ENCODE measurements around the gene PIK3CB.

Gene PIK3CB

GRCh38 chr3:138829886-138830510, 4.7 kb downstream of the PIK3CB start:
- peaks cover 8% of the 10 kb centered on the region; the same call in 1 of the 2 replicates for H3F3A ChIP-seq (ENCODE audit: insufficient read depth, low read length)
- H3K27me3 ChIP-seq (replicated peaks; ENCODE audit: insufficient read depth, low read length): no peaks in the 10 kb centered on the region
- no peak for DNase-seq
- H3K4me1 ChIP-seq (ENCODE audit: low read length): peaks cover 9% of the 10 kb centered on the region; the same call in 1 of the 2 replicates
- H3K27ac ChIP-seq (ENCODE audit: low read length): no peak overlapping the region
- no peak overlapping the region for H2AFZ ChIP-seq (ENCODE audit: low read length)
- no peaks in the 10 kb centered on the region for H3K9me2 ChIP-seq (replicated peaks; ENCODE audit: insufficient read depth, low read length)
- H3K4me2 ChIP-seq (ENCODE audit: low read depth, low read length): no peak overlapping the region
- TF ChIP-seq EZH2phosphoT487 (IDR thresholded peaks at IDR 0.05; ENCODE audit: low read length): no peak
- TF ChIP-seq EZH2 (optimal IDR thresholded peaks at IDR 0.05; ENCODE audit: low read depth, low read length): no peak
- no peak for TF ChIP-seq CTCF (IDR thresholded peaks at IDR 0.05; ENCODE audit: low read length)
- no peaks in the 10 kb centered on the region for H3K9me3 ChIP-seq (replicated peaks; ENCODE audit: insufficient read depth, low read length)
- H4K20me1 ChIP-seq (ENCODE audit: insufficient read depth, low read length): no peaks in the 10 kb centered on the region
- H3K36me3 ChIP-seq (replicated peaks; ENCODE audit: insufficient read depth, low read length): no peaks in the 10 kb centered on the region
- H3K9ac ChIP-seq (ENCODE audit: low read length): no peak overlapping the region
- no peak overlapping the region for H3K4me3 ChIP-seq (ENCODE audit: low read length)
- H3K79me2 ChIP-seq (ENCODE audit: low read length): peaks cover 58% of the 10 kb centered on the region

- peaks cover 7% of the 10 kb centered on the region; the same call in 1 of the 2 replicates for H3F3A ChIP-seq (ENCODE audit: insufficient read depth, low read length)
- TF ChIP-seq EZH2phosphoT487 (IDR thresholded peaks at IDR 0.05; ENCODE audit: low read length): no peak
- TF ChIP-seq CTCF (IDR thresholded peaks at IDR 0.05; ENCODE audit: low read length): no peak
- no peak for TF ChIP-seq EZH2 (optimal IDR thresholded peaks at IDR 0.05; ENCODE audit: low read depth, low read length)
- H3K79me2 ChIP-seq (ENCODE audit: low read length): peaks cover 57% of the 10 kb centered on the region
- no peak overlapping the region for H3K9ac ChIP-seq (ENCODE audit: low read length)
- no peak overlapping the region for H3K27ac ChIP-seq (ENCODE audit: low read length)
- H3K4me1 ChIP-seq (ENCODE audit: low read length): peaks cover 9% of the 10 kb centered on the region; the same call in 1 of the 2 replicates
- no peaks in the 10 kb centered on the region for H3K9me2 ChIP-seq (replicated peaks; ENCODE audit: insufficient read depth, low read length)
- H3K4me2 ChIP-seq (ENCODE audit: low read depth, low read length): no peak overlapping the region
- H3K9me3 ChIP-seq (replicated peaks; ENCODE audit: insufficient read depth, low read length): no peaks in the 10 kb centered on the region
- H2AFZ ChIP-seq (ENCODE audit: low read length): no peak overlapping the region
- no peak for DNase-seq
- no peaks in the 10 kb centered on the region for H3K27me3 ChIP-seq (replicated peaks; ENCODE audit: insufficient read depth, low read length)
- H3K4me3 ChIP-seq (ENCODE audit: low read length): no peak overlapping the region
- H3K36me3 ChIP-seq (replicated peaks; ENCODE audit: insufficient read depth, low read length): no peaks in the 10 kb centered on the region
- no peaks in the 10 kb centered on the region for H4K20me1 ChIP-seq (ENCODE audit: insufficient read depth, low read length)
These were observed 5.6 kb downstream of the PIK3CB start for GRCh38 chr3:138829097-138829496.

- DNase-seq: no peak
- Histone ChIP-seq H3K27me3 (replicated peaks; ENCODE audit: insufficient read depth, low read length) (no peaks in the 10 kb centered on the region), H3K27ac (ENCODE audit: low read length) (no peak overlapping the region), H3K9me2 (replicated peaks; ENCODE audit: insufficient read depth, low read length) (no peaks in the 10 kb centered on the region), H3K9me3 (replicated peaks; ENCODE audit: insufficient read depth, low read length) (no peaks in the 10 kb centered on the region), H4K20me1 (ENCODE audit: insufficient read depth, low read length) (no peaks in the 10 kb centered on the region), H3K79me2 (ENCODE audit: low read length) (peaks cover 40% of the 10 kb centered on the region), H3F3A (ENCODE audit: insufficient read depth, low read length) (no peaks in the 10 kb centered on the region), H3K9ac (ENCODE audit: low read length) (no peak overlapping the region), H3K4me3 (ENCODE audit: low read length) (no peak overlapping the region), H3K36me3 (replicated peaks; ENCODE audit: insufficient read depth, low read length) (no peaks in the 10 kb centered on the region), H2AFZ (ENCODE audit: low read length) (no peak overlapping the region), H3K4me1 (ENCODE audit: low read length) (no peaks in the 10 kb centered on the region), H3K4me2 (ENCODE audit: low read depth, low read length) (no peak overlapping the region)
- TF ChIP-seq CTCF (IDR thresholded peaks at IDR 0.05; ENCODE audit: low read length) (no peak), EZH2 (optimal IDR thresholded peaks at IDR 0.05; ENCODE audit: low read depth, low read length) (no peak), EZH2phosphoT487 (IDR thresholded peaks at IDR 0.05; ENCODE audit: low read length) (no peak)
These were observed 7.5 kb downstream of the PIK3CB start for GRCh38 chr3:138827222-138827621.
